GM23248 (cell line): ENCODE data around the gene ZNF563. TPM values are rescaled to one million over a fixed set of nuclear protein-coding genes. Genes with fewer than 3 reads are reported as not detected.

Experiments
- DNase-seq: peaks from one replicate; pipeline ENCODE4 v3.0.0-alpha.2; 2015
- H2AFZ ChIP-seq: fragments of 200-600 bp; sonication (generic); 2 replicates; pipeline ENCODE4 v1.6.1; 2016; ENCODE audit warnings: antibody characterized with exemption
- H3F3A ChIP-seq: fragments of 200-600 bp; sonication (generic); 2 replicates; pipeline ENCODE4 v1.6.1; 2016; ENCODE audit warnings: mild to moderate bottlenecking, antibody characterized with exemption, mixed run types; ENCODE audit not compliant: insufficient read depth
- H3K27ac ChIP-seq: fragments of 200-600 bp; sonication (generic); 2 replicates; pipeline ENCODE4 v1.5.1; 2016; ENCODE audit warnings: mild to moderate bottlenecking
- H3K27me3 ChIP-seq: fragments of 200-600 bp; sonication (generic); replicated peaks from 2 replicates; pipeline ENCODE4 v1.6.1; 2016; ENCODE audit warnings: mild to moderate bottlenecking; ENCODE audit not compliant: insufficient read depth
- H3K36me3 ChIP-seq: fragments of 200-600 bp; sonication (generic); 2 replicates; pipeline ENCODE4 v1.6.1; 2016; ENCODE audit warnings: low read depth, mild to moderate bottlenecking
- H3K4me1 ChIP-seq: fragments of 200-600 bp; sonication (generic); 2 replicates; pipeline ENCODE4 v1.6.1; 2016; ENCODE audit warnings: mild to moderate bottlenecking; ENCODE audit not compliant: insufficient read depth
- H3K4me2 ChIP-seq: fragments of 200-600 bp; sonication (generic); one replicate; pipeline ENCODE4 v1.6.1; 2016; ENCODE audit warnings: mild to moderate bottlenecking; ENCODE audit not compliant: unreplicated experiment
- H3K4me3 ChIP-seq: fragments of 200-600 bp; sonication (generic); 2 replicates; pipeline ENCODE4 v1.5.1; 2016; ENCODE audit warnings: mild to moderate bottlenecking
- H3K79me2 ChIP-seq: fragments of 200-600 bp; sonication (generic); 2 replicates; pipeline ENCODE4 v1.6.1; 2016; ENCODE audit warnings: mild to moderate bottlenecking; ENCODE audit not compliant: insufficient read depth
- H3K9ac ChIP-seq: fragments of 200-600 bp; sonication (generic); 2 replicates; pipeline ENCODE4 v1.6.1; 2016; ENCODE audit warnings: mild to moderate bottlenecking
- H3K9me2 ChIP-seq: fragments of 200-600 bp; sonication (generic); 2 replicates; pipeline ENCODE4 v1.6.1; 2016; ENCODE audit warnings: mixed run types, mild to moderate bottlenecking, moderate library complexity; ENCODE audit not compliant: insufficient read depth
- H3K9me3 ChIP-seq: fragments of 200-600 bp; sonication (generic); one replicate; pipeline ENCODE4 v1.6.1; 2017; ENCODE audit warnings: low read depth
- H4K20me1 ChIP-seq: fragments of 200-600 bp; sonication (generic); 2 replicates; pipeline ENCODE4 v1.6.0; 2016; ENCODE audit not compliant: insufficient read depth
- EZH2 ChIP-seq: fragments of 200-600 bp; sonication (generic); IDR thresholded peaks from 2 replicates; pipeline ENCODE4 v1.6.1; 2018; ENCODE audit warnings: antibody characterized with exemption, mild to moderate bottlenecking; ENCODE audit not compliant: insufficient read depth, poor library complexity, severe bottlenecking
- EZH2phosphoT487 ChIP-seq: fragments of 200-600 bp; sonication (generic); IDR thresholded peaks from 2 replicates; pipeline ENCODE4 v1.6.1; 2018; ENCODE audit warnings: antibody characterized with exemption, moderate library complexity, mild to moderate bottlenecking, low read depth; ENCODE audit not compliant: insufficient read depth
- WGBS, 2 experiments: methylation state at CpG; one replicate each; pipeline ENCODE4 v1.1.6; 2015 to 2017; ENCODE audit warnings: low lambda C conversion rate in 2 of 2, low coverage in 1 of 2; ENCODE audit errors: missing lambda C conversion rate in 2 of 2; 5-methylcytosine and 5-hydroxymethylcytosine counted together
- in situ Hi-C: fragments of 300-500 bp; cut with MboI; formaldehyde crosslinking; loops from 2 replicates; pipeline ENCODE4 v1.15.0; 2020
- polyA plus RNA-seq: library from polyadenylated mRNA; unstranded; fragments of >200 nt; fragmentation: Nextera tagmentation; extraction: Ambion mirVana; gene quantifications from 2 replicates; pipeline ENCODE4 v1.2.1, GENCODE V29; 2016
- total RNA-seq: library from RNA; depleted of rRNA; stranded (reverse); fragments of >200 nt; shearing (Covaris generic); gene quantifications from 2 replicates; pipeline ENCODE4 v1.2.3, GENCODE V29; 2014

Gene ZNF563
- total and polyA plus RNA-seq, 2 experiments from 2014 or later = 1.8 to 2.6 TPM

DNA sequence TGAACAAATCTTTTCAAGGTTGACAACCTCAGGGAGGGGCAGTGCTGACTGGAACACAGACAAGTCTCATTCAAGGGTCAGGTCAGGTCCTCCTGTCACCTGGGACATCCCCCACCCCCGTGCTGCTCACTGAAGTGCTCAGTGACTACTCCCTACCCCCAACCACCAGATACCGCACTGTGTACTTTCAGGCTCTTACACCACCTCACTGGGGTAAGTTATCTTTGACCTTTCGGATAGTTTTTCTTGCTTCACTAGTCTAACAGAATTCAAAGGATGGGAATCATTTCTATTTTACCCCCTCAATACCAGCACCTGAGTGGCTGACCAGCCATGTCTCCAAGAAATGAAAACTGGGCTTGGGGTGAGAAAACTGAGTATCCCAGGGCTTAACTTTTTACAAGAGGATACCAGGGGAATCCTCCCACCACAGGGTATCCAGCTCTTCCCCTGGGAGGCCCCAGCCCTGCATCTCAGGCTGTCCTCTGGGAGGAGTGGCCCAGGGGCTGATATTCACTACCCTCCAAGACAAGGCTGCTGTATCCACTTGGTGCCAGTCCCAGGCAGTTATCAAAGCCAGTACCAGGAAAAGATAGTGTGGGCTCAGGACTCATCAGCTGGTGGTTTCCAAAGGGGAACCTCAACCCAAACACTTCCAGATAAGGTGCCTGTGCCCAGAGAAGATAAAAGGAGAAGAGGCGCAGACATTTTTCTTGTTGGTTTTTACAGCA lies 2.1 kb downstream of the ZNF563 start:
- no peak overlapping the region for H3K9ac ChIP-seq
- no peaks in the 10 kb centered on the region for H4K20me1 ChIP-seq
- WGBS, 2 experiments = 80 to 87% methylated on average over 4 of the region's 4 CpGs
- no peak overlapping the region for H3K27ac ChIP-seq
- H3F3A ChIP-seq = peaks cover 8% of the 10 kb centered on the region; the same call in 1 of the 2 replicates
- H3K9me3 ChIP-seq = no peaks in the 10 kb centered on the region
- H3K4me2 ChIP-seq = no peak overlapping the region
- no peak for DNase-seq
- H3K4me3 ChIP-seq = no peak overlapping the region
- in situ Hi-C loops = no loop called here
- H3K79me2 ChIP-seq = peaks cover 55% of the 10 kb centered on the region
- H3K36me3 ChIP-seq = no peaks in the 10 kb centered on the region
- TF ChIP-seq EZH2 = no peak
- no peak for TF ChIP-seq EZH2phosphoT487
- H3K27me3 ChIP-seq = no peaks in the 10 kb centered on the region
- H3K9me2 ChIP-seq = no peaks in the 10 kb centered on the region
- no peak overlapping the region for H2AFZ ChIP-seq
- no peaks in the 10 kb centered on the region for H3K4me1 ChIP-seq

DNA sequence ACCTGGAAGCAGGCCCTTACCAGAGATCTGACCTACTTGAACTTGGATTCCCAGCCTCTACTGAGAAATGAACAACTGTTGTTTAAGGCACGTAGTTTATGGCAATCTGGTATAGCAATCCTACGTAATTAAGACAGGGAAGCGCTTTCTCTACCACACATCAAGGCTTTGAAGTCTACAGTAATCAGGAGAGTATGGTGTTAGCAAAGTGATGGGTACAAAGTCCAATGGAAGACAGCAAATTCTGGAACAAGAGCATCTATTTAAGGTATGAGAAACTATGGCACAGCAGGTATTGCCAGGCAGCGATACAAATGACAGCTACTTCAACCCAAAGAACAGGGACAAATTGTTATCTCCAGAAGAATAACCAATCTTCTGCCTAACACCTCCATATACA lies 3.1 kb downstream of the ZNF563 start:
- DNase-seq = no peak
- Histone ChIP-seq H4K20me1 (no peaks in the 10 kb centered on the region), H3K9me3 (no peaks in the 10 kb centered on the region), H3K79me2 (peaks cover 61% of the 10 kb centered on the region), H3K9me2 (no peaks in the 10 kb centered on the region), H3F3A (peaks cover 12% of the 10 kb centered on the region), H2AFZ (no peak overlapping the region), H3K9ac (no peak overlapping the region), H3K27me3 (no peaks in the 10 kb centered on the region), H3K4me2 (no peak overlapping the region), H3K4me3 (no peak overlapping the region), H3K36me3 (no peaks in the 10 kb centered on the region), H3K4me1 (no peaks in the 10 kb centered on the region), H3K27ac (no peak overlapping the region)
- TF ChIP-seq EZH2phosphoT487 (no peak), EZH2 (no peak)
- in situ Hi-C loops = no loop called here
- 88 to 94% methylated on average over 4 of the region's 4 CpGs for WGBS, 2 experiments

DNA sequence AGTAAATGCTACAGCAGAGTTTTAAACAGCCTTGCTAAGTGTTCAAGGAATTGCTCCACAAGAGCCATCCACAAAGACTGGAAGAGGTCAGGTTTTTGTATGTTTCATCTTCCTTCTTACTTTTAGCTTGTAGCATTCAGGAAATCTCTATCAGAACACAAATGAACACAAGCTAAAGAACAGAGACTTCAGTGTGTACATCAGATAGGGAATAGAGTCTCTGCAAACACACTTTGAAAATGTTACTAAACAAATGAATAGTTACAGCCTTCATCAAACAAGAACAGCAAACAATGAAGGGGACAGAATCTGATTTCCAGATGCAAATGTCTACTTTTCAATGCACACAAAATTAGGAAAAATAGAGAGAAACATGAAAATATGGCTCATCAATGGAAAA lies 7.7 kb downstream of the ZNF563 start:
- in situ Hi-C loops = no loop called here
- Histone ChIP-seq H3K27ac (no peak overlapping the region), H4K20me1 (no peaks in the 10 kb centered on the region), H3K4me3 (no peak overlapping the region), H3K36me3 (peaks cover 18% of the 10 kb centered on the region; the same call in 1 of the 2 replicates), H3K9ac (no peak overlapping the region), H3K9me3 (no peaks in the 10 kb centered on the region), H3K9me2 (no peaks in the 10 kb centered on the region), H2AFZ (no peak overlapping the region), H3K4me2 (no peak overlapping the region), H3K4me1 (no peaks in the 10 kb centered on the region), H3F3A (peaks cover 3% of the 10 kb centered on the region; the same call in 1 of the 2 replicates), H3K79me2 (peaks cover 49% of the 10 kb centered on the region), H3K27me3 (no peaks in the 10 kb centered on the region)
- TF ChIP-seq EZH2phosphoT487 = no peak
- no peak for TF ChIP-seq EZH2
- DNase-seq = no peak

DNA sequence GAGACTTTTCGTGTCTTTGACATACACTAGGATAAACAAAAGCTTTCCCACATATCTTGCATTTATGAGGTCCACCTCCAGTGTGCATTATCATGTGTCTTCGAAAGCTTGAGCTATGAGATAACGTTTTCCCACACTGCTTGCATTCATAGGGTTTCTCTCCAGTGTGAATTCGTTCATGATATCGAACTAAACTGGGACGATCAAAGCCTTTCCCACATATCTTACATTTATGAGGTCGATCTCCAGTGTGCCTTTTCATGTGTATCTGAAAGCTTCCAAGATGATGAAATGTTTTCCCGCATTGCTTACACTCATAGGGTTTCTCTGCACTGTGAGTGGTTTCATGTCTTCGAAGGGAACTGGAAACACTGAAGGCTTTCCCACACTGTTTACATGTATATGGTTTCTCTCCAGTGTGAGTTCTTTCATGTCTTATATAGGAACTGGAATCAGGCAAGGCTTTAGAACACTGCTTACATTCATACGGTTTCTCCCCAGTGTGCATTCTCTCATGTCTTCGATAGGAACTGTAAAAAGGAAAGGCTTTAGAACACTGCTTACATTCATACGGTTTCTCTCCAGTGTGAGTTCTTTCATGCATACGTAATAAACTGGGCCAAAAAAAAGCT lies 14.5 kb downstream of the ZNF563 start:
- peaks cover 47% of the 10 kb centered on the region for H3K36me3 ChIP-seq
- no peak overlapping the region for H3K4me2 ChIP-seq
- no peak for TF ChIP-seq EZH2
- TF ChIP-seq EZH2phosphoT487 = no peak
- H3K9me3 ChIP-seq = no peaks in the 10 kb centered on the region
- 0 out of 2 replicates have a peak, but pooled peaks cover under 1% of the 10 kb centered on the region for H3K79me2 ChIP-seq
- H3F3A ChIP-seq = no peaks in the 10 kb centered on the region
- no peaks in the 10 kb centered on the region for H3K4me1 ChIP-seq
- in situ Hi-C loops = no loop called here
- H2AFZ ChIP-seq = no peak overlapping the region
- H3K27me3 ChIP-seq = no peaks in the 10 kb centered on the region
- no peak overlapping the region for H3K9ac ChIP-seq
- no peaks in the 10 kb centered on the region for H3K9me2 ChIP-seq
- no peak for DNase-seq
- no peak overlapping the region for H3K4me3 ChIP-seq
- 92 to 94% methylated on average over 13 of the region's 13 CpGs for WGBS, 2 experiments
- no peak overlapping the region for H3K27ac ChIP-seq
- H4K20me1 ChIP-seq = no peaks in the 10 kb centered on the region
